Limb (tissue), 2 donors: ENCODE measurements around the gene CCL14.
"Not testable (repeated sequence)": the region's sequence is repeated elsewhere in the genome, so short reads cannot be mapped to it uniquely, and the experiment has no call there.

ENCODE experiments used
- DNase-seq, 2 donors: peaks; one replicate each; pipeline ENCODE4 v3.0.0-alpha.2; 2016; ENCODE audit errors: extremely low spot score in 2 of 2

The CCL14 gene

GRCh38 chr17:35986643-35987042 lies at the start of gene CCL14:
Gene CCL14, minus strand, starts transcription at chr17:35986729. Its CDS starts 80 bp downstream, at chr17:35986649.
- no peak for DNase-seq

- DNase-seq: no peak
Measured at GRCh38 chr17:36036235-36036634, 49.7 kb upstream of the CCL14 start.

DNA sequence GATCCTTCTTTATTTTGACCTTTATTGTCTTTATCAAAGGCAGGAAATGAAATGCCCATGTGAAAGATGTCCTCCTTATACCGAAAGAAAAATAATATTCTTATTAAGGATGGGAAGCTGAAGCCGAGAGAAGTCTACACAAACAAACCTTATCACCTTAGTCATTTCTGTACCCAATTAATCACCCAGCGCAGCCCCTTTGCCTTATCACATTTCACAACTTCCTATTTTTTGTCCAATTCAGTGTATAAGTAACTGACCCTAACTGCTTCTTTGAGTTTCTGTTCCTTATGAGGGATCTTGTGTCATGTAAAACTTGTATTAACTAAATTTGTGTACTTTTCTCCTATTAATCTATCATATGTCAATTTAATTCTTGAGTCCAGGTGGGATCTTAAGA lies 47.6 kb upstream of the CCL14 start:
- no peak for DNase-seq

GRCh38 chr17:36030956-36031355 lies 44.4 kb upstream of the CCL14 start:
- DNase-seq: no peak

DNA sequence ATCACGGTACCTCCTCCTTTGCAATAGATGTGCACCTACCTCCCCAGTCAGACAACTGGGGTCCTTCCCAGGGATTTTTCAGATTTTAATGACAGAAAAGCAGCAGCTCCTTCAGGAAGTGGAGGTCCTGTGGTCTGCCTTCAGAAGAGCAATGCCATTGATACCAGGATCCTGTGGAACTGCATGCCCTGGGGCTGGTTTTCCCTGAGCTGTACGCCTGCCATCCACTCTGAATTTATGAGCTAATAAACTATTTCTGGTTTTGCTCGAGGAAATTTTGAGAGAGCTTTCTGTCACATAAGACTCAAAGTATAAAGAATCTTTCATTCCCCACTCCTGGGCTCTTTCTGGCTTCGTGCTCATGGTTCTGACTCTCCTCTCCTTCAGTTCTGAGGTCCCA lies 41.2 kb upstream of the CCL14 start:
- DNase-seq: no peak

DNA sequence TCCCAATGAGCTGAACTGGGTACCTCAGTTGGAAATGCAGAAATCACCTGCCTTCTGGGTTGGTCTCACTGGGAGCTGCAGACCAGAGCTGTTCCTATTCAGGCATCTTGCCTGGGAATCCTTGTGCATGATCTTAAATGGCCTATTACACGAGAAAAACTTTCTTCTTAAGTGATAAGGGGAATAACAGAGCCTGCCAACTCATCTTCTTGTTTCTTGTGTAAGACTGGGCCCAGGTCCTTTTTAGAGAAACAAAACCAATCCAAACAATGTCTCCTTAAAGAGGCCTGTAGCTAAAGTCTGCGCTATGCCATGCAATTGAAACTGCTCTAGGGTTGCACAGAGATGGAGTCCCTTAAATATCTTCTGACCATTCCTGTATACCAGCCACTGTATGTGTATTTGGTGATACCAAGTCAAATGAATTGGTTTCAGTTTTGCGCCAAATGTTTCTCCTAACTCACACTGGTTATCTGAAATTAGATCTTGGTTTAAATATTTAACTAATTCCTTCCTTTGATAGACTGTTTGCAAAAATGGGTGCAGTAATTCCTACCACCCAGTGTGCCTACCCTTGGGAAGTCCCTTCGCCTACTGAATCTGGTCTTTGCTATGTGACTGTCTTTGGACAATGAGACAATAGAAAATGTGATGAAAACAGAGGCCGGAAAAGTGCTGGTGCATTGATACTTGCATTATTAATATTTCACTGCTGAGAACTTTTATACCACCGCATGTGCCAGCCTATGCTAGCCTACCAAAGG lies 37.8 kb upstream of the CCL14 start:
- DNase-seq: no peak

GRCh38 chr17:36019423-36019822 lies 32.9 kb upstream of the CCL14 start:
- no peak for DNase-seq

DNA sequence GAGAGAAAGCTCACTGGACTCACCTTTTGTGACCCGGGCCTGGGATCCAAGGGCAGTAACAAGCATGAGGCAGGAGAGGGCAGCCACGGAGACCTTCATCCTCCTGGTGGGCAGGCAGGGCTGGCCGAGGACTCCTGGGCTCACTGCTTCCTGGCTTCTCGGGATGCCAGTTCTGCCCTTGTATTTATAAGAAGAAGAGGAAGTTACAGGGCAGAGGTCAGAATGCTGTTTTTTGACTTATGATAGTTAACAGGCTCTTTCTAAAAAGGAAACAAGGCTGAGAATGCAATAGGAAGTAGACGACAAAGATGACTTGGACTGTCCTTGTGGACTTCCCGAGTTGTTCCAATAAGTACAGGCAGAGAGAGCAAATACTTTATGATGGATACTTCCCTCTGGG lies 31.3 kb upstream of the CCL14 start, which contains the start of gene CCL23:
Gene CCL23 (minus strand): TSS at position 174 of the 400 bp plus-strand sequence. CDS start 75 bp downstream, at position 99.
- DNase-seq: no peak

- no peak for DNase-seq
Measured at GRCh38 chr17:36016555-36016954, 30.0 kb upstream of the CCL14 start.

DNA sequence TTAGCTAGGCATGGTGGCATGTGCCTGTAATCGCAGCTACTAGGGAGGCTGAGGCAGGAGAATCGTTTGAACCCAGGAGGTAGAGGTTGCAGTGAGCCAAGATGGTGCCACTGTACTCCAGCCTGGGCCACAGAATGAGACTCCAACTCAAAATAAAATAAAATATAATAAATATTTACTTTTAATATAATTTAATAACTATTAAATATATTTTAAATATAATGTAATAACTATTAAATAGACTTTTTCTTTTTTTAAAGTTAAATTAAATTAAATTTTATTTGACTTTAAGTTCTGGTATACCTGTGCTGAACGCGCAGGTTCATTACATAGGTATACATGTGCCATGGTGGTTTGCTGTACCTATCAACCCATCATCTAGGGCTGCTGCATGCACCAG lies 29.4 kb upstream of the CCL14 start:
- not testable (repeated sequence) for DNase-seq

DNA sequence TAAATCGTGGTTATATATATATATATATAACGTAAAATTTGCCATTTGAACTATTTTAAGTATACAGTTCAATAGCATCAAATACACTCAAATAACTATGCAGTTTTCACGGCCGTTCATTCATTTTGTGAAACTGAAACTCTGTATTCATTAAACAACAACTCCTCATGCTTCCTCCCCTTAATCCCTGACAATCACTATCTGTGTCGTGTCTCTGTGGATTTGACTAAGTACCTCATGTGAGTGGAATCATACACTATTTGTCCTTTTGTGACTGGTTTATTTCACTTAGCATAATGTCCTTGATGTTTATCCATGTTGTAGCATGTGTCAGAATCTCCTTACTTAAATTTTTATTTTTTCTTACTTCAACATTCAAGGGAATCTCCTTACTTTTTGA lies 28.4 kb upstream of the CCL14 start:
- DNase-seq: no peak

DNA sequence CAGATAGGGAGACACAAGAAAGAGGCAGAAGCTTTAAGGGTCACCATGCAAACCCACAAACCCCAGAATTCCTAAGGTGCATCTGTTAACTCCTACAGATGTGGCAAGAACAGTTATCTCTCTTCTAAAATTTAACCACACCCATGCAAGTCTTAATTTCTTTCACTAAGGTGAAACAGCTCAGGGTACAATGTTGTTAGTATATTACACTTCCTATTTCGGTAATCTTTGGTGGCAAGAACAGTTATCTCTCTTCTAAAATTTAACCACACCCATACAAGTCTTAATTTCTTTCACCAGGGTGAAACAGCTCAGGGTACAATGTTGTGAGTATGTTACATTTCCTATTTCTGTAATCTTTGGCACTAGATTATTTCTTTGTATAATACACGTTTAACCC lies 24.7 kb upstream of the CCL14 start:
- DNase-seq: no peak

GRCh38 chr17:36008998-36009665 lies 22.6 kb upstream of the CCL14 start:
- DNase-seq: no peak

DNA sequence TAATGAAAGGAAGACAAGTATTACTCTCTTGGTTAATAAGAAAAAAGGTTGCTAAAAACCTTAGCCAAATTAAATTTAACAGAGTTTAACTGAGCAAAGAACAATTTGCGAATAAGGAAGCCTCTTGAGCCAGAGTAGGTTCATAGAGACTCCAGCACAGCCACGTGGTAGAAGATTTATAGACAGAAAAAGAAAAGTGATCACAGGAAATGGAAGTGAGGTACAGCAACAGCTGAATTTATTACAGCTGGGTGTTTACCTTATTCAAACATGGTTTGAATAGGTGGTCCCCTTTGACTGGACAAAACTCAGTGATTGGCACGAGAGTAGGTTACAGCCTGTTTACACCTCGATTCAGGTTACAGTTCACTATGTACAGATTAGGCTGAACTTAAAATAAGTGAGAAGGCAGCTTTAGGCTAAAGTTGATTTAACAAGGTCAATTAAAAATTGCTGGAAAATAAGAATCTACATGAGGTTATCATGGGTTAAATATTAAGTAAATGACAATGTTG lies 18.1 kb upstream of the CCL14 start:
- no peak for DNase-seq

GRCh38 chr17:36002631-36003030 lies 16.1 kb upstream of the CCL14 start:
- DNase-seq: no peak

- DNase-seq: no peak
Measured at GRCh38 chr17:36001862-36002603, 15.5 kb upstream of the CCL14 start.

- DNase-seq: no peak
Measured at GRCh38 chr17:36001110-36001771, 14.7 kb upstream of the CCL14 start, which contains the start of gene CCL15. Gene CCL15, minus strand, starts transcription at chr17:36001553. Its CDS starts 61 bp downstream, at chr17:36001492.

GRCh38 chr17:36000732-36001109 lies 14.2 kb upstream of the CCL14 start:
- no peak for DNase-seq

DNA sequence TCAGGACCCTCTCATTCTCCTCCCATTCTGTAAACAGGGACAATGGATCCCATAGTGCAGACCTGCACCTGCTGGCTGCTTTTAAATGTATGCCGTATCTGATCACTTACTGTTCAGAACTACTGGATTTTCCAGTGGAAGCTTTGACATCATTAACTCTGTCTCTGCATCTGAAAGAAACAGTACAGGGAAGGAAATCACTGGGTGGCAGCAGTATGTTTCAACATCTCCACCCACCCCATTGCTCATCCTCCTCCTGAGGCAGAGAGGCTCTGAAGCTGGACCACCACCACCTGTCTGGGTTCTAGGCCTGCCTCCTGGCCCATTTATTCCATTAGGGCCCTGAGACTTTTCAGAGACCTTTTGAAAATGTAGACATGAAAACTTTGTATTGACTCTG lies 12.2 kb upstream of the CCL14 start:
- DNase-seq: no peak

- no peak for DNase-seq
Measured at GRCh38 chr17:35998018-35998545, 11.6 kb upstream of the CCL14 start.

GRCh38 chr17:35995346-35995745 lies 8.8 kb upstream of the CCL14 start:
- not testable (repeated sequence) for DNase-seq
